GM10266 (cell line): ENCODE measurements around the gene LGR6.
"Not testable (repeated sequence)": the region's sequence is repeated elsewhere in the genome, so short reads cannot be mapped to it uniquely, and the experiment has no call there.

Source experiments
- DNase-seq: peaks from one replicate; pipeline ENCODE4 v3.0.0; 2012; ENCODE audit errors: extremely low spot score
- CTCF ChIP-seq: IDR thresholded peaks from 2 replicates; pipeline ENCODE4 v1.5.1; 2012; ENCODE audit warnings: mild to moderate bottlenecking, low read depth; ENCODE audit not compliant: control insufficient read depth, insufficient read depth; ENCODE audit errors: missing control alignments

The LGR6 gene

DNA sequence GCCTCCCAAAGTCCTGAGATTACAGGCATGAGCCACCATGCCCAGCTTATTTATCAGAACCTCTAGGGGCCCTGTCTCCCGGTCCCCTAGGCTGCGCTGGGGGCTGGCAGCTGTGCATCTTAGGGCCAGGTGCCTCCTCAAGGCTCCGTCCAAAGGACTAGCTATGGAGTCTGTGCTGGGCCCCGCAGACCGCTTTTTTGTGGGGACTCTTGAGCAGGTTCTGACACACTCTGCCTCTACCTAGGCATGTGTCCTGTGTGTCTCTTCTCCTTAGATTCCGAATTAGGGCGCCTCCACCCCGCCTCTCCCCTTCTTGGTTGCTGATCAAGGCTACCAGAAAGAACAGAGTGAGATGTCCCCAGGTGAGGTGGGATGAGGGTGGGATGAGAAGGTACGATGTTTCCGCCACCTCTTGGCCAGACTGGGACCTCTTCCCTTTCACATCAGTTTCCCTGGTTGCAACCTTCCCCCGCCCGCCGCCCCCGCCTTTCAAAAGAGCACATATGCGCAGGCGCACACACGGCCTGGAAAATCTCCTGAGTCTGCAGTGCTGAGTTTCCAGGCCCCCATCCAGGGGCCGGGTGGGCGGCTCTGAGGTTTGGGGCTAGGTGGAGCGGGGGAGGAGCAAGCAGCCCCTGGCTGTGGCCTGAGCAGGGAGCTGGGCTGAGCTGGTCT lies 28.2 kb upstream of the LGR6 start:
- no peak for DNase-seq
- no peak for TF ChIP-seq CTCF

- DNase-seq = no peak
- TF ChIP-seq CTCF = no peak
These were observed 27.4 kb upstream of the LGR6 start for GRCh38 chr1:202165942-202166843.

- DNase-seq = not testable (repeated sequence)
These were observed 26.5 kb upstream of the LGR6 start for GRCh38 chr1:202167054-202167453.

GRCh38 chr1:202167708-202168415 lies 25.7 kb upstream of the LGR6 start:
- no peak for DNase-seq
- TF ChIP-seq CTCF = no peak

DNA sequence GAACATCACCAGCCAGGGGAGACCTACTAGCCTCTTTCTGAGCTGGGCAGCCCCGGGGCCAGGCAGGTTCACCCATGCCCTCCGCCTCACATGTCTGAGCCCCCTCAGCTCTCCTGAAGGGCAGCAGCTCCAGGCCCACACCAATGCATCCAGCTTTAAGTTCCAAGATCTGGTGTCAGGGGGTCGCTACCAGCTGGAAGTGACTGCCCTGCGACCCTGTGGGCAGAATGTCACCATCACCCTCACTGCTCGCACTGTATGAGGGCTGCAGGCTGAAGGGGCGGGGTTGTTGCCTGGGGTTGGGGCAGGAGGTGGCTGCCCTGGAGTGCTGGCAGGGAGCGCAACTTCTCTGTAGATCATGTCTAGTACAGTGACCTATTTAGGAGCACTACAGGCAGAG lies 24.7 kb upstream of the LGR6 start:
- TF ChIP-seq CTCF = no peak
- DNase-seq = no peak

DNA sequence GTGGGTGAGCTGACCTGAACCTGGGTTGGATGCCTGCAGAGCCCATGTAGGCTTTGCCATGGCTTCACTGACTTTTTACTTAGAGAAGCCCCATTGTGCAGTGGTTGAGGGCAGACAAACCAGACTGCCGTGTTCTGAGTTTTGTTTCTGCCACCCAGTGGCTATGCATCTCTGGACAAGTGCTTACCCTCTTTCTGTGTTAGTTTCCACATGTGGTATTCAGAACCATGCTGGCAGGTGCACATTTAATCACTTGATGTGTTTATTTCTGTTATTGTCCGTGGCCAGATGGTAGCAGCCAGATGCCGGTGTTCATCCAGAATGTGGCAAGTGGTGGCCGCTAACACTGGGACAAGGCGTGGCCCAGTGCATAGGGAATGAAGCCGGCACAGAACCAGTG lies 22.9 kb upstream of the LGR6 start:
- TF ChIP-seq CTCF = no peak
- no peak for DNase-seq

DNA sequence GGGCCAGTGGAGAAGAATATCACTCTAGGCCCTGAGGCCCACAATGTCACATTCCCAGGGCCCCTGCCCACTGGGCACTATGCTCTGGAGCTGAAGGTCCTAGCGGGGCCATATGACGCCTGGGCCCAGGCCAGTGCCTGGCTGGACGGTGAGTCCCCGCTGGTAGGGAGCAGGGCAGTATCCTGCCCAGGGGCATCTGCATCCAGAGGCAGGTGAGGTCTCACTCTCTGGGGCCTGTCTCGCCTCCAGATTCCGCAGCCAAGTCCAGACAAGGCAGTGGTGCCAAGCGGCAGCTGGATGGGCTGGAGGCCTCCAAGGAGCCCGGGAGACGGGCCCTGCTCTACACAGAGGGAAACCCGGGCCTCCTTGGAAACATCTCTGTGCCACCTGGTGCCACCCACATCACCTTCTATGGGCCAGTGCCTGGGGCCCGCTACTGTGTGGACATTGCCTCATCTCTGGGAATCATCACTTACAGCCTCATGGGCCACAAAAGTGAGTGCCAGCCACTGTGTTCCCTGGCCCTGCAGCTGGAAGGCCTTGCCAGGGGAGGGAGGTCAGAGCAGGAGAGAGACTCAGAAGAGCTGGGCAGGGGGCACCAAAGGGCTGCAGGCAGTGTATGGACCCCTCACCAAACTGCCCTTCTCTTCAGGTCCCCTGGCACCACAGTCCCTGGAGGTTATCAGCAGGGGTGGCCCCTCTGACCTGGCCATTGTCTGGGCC lies 22.1 kb upstream of the LGR6 start:
- TF ChIP-seq CTCF = no peak
- no peak for DNase-seq
